Central memory CD8-positive, alpha-beta T cell (primary cell): ENCODE measurements around the gene CHPT1.

Source experiments
- ATAC-seq: fragments of 150-1000 bp; cut with Tn5 transposase; replicated peaks from 2 replicates; pipeline ENCODE4 v1.10.0; 2022; ENCODE audit warnings: mild to moderate bottlenecking, moderate FRiP score, moderate number of reproducible peaks; ENCODE audit not compliant: poor library complexity, severe bottlenecking; ENCODE audit errors: extremely low read depth
- DNase-seq, 2 donors: peaks; one replicate each; pipeline ENCODE4 v3.0.0; 2021; ENCODE audit warnings: low spot score in 2 of 2
- H3K27ac Mint-ChIP-seq: one replicate; pipeline ENCODE4 v1.8.0; 2022; ENCODE audit warnings: low read depth, mild to moderate bottlenecking, moderate library complexity, mixed read lengths
- H3K27me3 Mint-ChIP-seq: one replicate; pipeline ENCODE4 v1.8.0; 2022; ENCODE audit warnings: mixed read lengths
- H3K36me3 Mint-ChIP-seq: one replicate; pipeline ENCODE4 v1.8.0; 2022; ENCODE audit warnings: mild to moderate bottlenecking, moderate library complexity, mixed read lengths; ENCODE audit not compliant: insufficient read depth
- H3K4me1 Mint-ChIP-seq: one replicate; pipeline ENCODE4 v1.8.0; 2022; ENCODE audit warnings: mixed read lengths
- H3K4me3 Mint-ChIP-seq: one replicate; pipeline ENCODE4 v1.8.0; 2022; ENCODE audit warnings: mild to moderate bottlenecking, moderate library complexity, mixed read lengths
- H3K9me3 Mint-ChIP-seq: one replicate; pipeline ENCODE4 v1.8.0; 2022; ENCODE audit warnings: mixed read lengths

CHPT1 gene

DNA sequence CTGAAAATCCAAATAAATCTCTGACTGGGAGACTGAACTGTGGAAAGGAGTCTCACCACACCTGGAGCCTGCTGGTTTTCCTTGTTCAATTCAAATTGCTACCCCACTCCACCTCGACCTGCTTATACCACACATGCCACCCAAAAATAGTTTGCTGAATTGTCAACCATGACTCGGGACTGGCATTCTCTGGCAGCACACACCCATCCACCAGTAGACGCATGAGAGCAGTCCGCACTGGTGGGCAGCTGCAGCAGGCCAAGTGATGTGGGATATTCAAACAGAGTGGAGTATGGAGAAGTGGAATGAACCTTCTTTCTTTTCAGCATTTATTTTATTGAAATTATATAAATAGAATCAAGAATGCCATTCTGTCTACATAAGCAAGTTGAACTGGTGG, 80.5 kb downstream of the CHPT1 start:
- DNase-seq (no peak), ATAC-seq (no peak)
- H3K27ac Mint-ChIP-seq, result no peak overlapping the region
- H3K36me3 Mint-ChIP-seq, result peaks cover 14% of the 10 kb centered on the region
- H3K27me3 Mint-ChIP-seq, result no peaks in the 10 kb centered on the region
- H3K4me1 Mint-ChIP-seq, result peaks cover 5% of the 10 kb centered on the region
- H3K4me3 Mint-ChIP-seq, result no peak overlapping the region
- no peaks in the 10 kb centered on the region for H3K9me3 Mint-ChIP-seq
